Ovary (tissue), 3 donors: Measurements from ENCODE around the gene HTRA3.

Source experiments
- CTCF ChIP-seq, 3 donors: fragments of 450-650 bp in 2 of 3; fragments of 200-600 bp in 1 of 3; IDR thresholded peaks; one replicate each; pipeline versions ENCODE4 v1.5.1 to v1.8.0; 2016 to 2022; ENCODE audit warnings: antibody characterized with exemption in 3 of 3, mild to moderate bottlenecking in 1 of 3
- POLR2A ChIP-seq: fragments of 450-650 bp; IDR thresholded peaks from one replicate; pipeline ENCODE4 v1.6.1; 2017; ENCODE audit warnings: antibody characterized with exemption, mild to moderate bottlenecking, moderate library complexity
- donor health status: DM: no; HTN: no; CAD: no.

GRCh38 chr4:8312976-8313375, 43.4 kb downstream of the HTRA3 start:
- TF ChIP-seq CTCF (IDR thresholded peaks at IDR 0.05), result no peak
- no peak for TF ChIP-seq POLR2A
